Measurements from ENCODE around the gene PGK2.
"Not testable (repeated sequence)": the region's sequence is repeated elsewhere in the genome, so short reads cannot be mapped to it uniquely, and the experiment has no call there.

PGK2 gene

GRCh38 chr6:49787176-49787575, at the start of gene PGK2:
TSS of gene PGK2 (minus strand) at chr6:49787285. CDS start at chr6:49787187, 98 bp downstream.
- peak; percentile 42 for DNase-seq (ENCODE audit: low read depth)

- DNase-seq (ENCODE audit: low read depth): no peak
Measured at GRCh38 chr6:49835140-49835539, 48.1 kb upstream of the PGK2 start.

GRCh38 chr6:49833386-49833785, 46.3 kb upstream of the PGK2 start:
- no peak for DNase-seq (ENCODE audit: low read depth)

- peak; percentile 4 for DNase-seq (ENCODE audit: low read depth)
Measured at GRCh38 chr6:49826743-49827406, 39.8 kb upstream of the PGK2 start.

GRCh38 chr6:49815166-49815565, 28.1 kb upstream of the PGK2 start:
- no peak for DNase-seq (ENCODE audit: low read depth)

GRCh38 chr6:49813248-49813647, 26.2 kb upstream of the PGK2 start:
- no peak for DNase-seq (ENCODE audit: low read depth)

GRCh38 chr6:49806145-49806544, 19.1 kb upstream of the PGK2 start:
- DNase-seq (ENCODE audit: low read depth): no peak

- no peak for DNase-seq (ENCODE audit: low read depth)
Measured at GRCh38 chr6:49805246-49805645, 18.2 kb upstream of the PGK2 start.

- DNase-seq (ENCODE audit: low read depth): no peak
Measured at GRCh38 chr6:49801525-49801924, 14.4 kb upstream of the PGK2 start.

GRCh38 chr6:49799090-49799489, 12.0 kb upstream of the PGK2 start:
- no peak for DNase-seq (ENCODE audit: low read depth)

- DNase-seq (ENCODE audit: low read depth): not testable (repeated sequence)
Measured at GRCh38 chr6:49796842-49797455, 9.9 kb upstream of the PGK2 start.

GRCh38 chr6:49790341-49790740, 3.3 kb upstream of the PGK2 start:
- no peak for DNase-seq (ENCODE audit: low read depth)

GRCh38 chr6:49784272-49784671, 2.8 kb downstream of the PGK2 start:
- no peak for DNase-seq (ENCODE audit: low read depth)

GRCh38 chr6:49782725-49783124, 4.4 kb downstream of the PGK2 start:
- no peak for DNase-seq (ENCODE audit: low read depth)

- no peak for DNase-seq (ENCODE audit: low read depth)
Measured at GRCh38 chr6:49782293-49782692, 4.8 kb downstream of the PGK2 start.

- no peak for DNase-seq (ENCODE audit: low read depth)
Measured at GRCh38 chr6:49776444-49776843, 10.6 kb downstream of the PGK2 start.

- DNase-seq (ENCODE audit: low read depth): no peak
Measured at GRCh38 chr6:49775043-49775442, 12.0 kb downstream of the PGK2 start.

GRCh38 chr6:49772285-49772684, 14.8 kb downstream of the PGK2 start:
- DNase-seq (ENCODE audit: low read depth): no peak

GRCh38 chr6:49766762-49767161, 20.3 kb downstream of the PGK2 start:
- no peak for DNase-seq (ENCODE audit: low read depth)

- no peak for DNase-seq (ENCODE audit: low read depth)
Measured at GRCh38 chr6:49764571-49765236, 22.4 kb downstream of the PGK2 start.

GRCh38 chr6:49744259-49744658, 42.8 kb downstream of the PGK2 start, which contains the start of gene CRISP3:
TSS of gene CRISP3 (minus strand) at chr6:49744388. CDS start at chr6:49744367, 21 bp downstream.
- DNase-seq (ENCODE audit: low read depth): no peak

GRCh38 chr6:49743429-49743828, 43.7 kb downstream of the PGK2 start:
- no peak for DNase-seq (ENCODE audit: low read depth)

GRCh38 chr6:49739423-49739822, 47.7 kb downstream of the PGK2 start:
- no peak for DNase-seq (ENCODE audit: low read depth)
